Bronchial epithelial cell (primary cell): Measurements from ENCODE around the gene MBNL2. TPM values are rescaled to one million over a fixed set of nuclear protein-coding genes. Genes with fewer than 3 reads are reported as not detected.

Experiments
- DNase-seq: peaks from one replicate; pipeline ENCODE4 v3.0.0-alpha.2; 2010; ENCODE audit warnings: low read depth
- FAIRE-seq: peaks from 2 replicates; lab custom pipeline; 2011; peaks lifted over from hg19 to GRCh38; lab: Jason Lieb, UNC
- H3K27me3 ChIP-seq: 2 replicates; pipeline ENCODE4 v1.5.1; 2011; ENCODE audit warnings: low read length; ENCODE audit not compliant: control insufficient read depth, insufficient read depth
- H3K36me3 ChIP-seq: 2 replicates; pipeline ENCODE4 v1.5.1; 2011; ENCODE audit warnings: low read length; ENCODE audit not compliant: control insufficient read depth, insufficient read depth
- H3K4me3 ChIP-seq: 2 replicates; pipeline ENCODE4 v1.5.1; 2011; ENCODE audit warnings: mild to moderate bottlenecking, low read depth, low read length, control low read depth
- total RNA-seq: library from RNA; depleted of rRNA; stranded (reverse); fragments of >200 nt; gene quantifications from 2 replicates; pipeline ENCODE4 v1.2.1, GENCODE V29; 2014
- TF ChIP-seq, protein P1 (sequence below): IDR thresholded peaks from 2 replicates; pipeline ENCODE4 v1.5.1; 2011; ENCODE audit warnings: mild to moderate bottlenecking, moderate library complexity, low read length, control low read depth, inconsistent platforms; ENCODE audit not compliant: insufficient read depth, severe bottlenecking

The MBNL2 gene
- total RNA-seq, 1 donor from 2014 or later: 12.4 TPM

DNA sequence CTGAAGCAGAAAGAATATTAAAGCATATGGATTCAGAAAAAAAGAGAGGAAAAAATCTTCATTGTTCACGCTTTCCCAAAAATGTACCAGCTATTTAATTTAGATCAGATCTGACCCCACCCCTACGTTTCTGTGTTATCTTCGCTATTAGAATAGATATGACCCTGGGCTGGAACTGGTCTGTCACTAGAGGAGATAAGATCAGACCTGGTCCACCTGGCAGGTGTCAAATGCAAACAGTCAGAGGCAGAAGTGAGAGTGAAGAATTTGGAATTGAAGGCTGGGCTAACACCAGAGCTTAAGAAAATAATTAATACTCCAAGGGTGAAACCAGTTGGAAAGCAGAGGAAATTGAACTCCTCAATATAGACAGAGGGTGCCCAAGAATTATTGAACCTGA, 30.0 kb upstream of the MBNL2 start:
- TF ChIP-seq, protein P1, sequence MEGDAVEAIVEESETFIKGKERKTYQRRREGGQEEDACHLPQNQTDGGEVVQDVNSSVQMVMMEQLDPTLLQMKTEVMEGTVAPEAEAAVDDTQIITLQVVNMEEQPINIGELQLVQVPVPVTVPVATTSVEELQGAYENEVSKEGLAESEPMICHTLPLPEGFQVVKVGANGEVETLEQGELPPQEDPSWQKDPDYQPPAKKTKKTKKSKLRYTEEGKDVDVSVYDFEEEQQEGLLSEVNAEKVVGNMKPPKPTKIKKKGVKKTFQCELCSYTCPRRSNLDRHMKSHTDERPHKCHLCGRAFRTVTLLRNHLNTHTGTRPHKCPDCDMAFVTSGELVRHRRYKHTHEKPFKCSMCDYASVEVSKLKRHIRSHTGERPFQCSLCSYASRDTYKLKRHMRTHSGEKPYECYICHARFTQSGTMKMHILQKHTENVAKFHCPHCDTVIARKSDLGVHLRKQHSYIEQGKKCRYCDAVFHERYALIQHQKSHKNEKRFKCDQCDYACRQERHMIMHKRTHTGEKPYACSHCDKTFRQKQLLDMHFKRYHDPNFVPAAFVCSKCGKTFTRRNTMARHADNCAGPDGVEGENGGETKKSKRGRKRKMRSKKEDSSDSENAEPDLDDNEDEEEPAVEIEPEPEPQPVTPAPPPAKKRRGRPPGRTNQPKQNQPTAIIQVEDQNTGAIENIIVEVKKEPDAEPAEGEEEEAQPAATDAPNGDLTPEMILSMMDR: no peak
- no peak overlapping the region for H3K4me3 ChIP-seq
- FAIRE-seq (no peak), DNase-seq (no peak)
- H3K36me3 ChIP-seq: no peaks in the 10 kb centered on the region
- H3K27me3 ChIP-seq: no peaks in the 10 kb centered on the region

DNA sequence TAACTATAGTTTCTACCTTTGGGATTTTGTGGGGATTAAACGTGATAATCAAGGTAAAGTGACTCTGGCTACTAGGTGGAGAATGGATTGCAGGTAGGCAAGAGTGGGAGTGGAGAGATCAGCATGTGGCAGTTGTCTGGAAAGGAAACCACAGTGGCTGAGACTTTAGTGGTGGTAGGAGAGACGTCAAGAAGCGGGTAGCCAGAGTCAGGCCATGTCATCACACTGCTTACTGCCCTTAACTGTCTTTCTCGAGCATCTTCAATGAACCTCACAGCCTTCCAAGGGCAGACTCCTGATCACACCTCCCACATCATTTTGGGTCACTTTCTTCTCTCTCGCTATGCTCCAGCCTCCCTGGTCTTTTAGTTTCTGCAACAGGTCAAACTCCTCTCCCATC, 28.6 kb upstream of the MBNL2 start:
- Histone ChIP-seq H3K27me3 (no peaks in the 10 kb centered on the region), H3K36me3 (no peaks in the 10 kb centered on the region), H3K4me3 (no peak overlapping the region)
- DNase-seq: no peak
- no peak for FAIRE-seq
- TF ChIP-seq, protein P1: no peak

DNA sequence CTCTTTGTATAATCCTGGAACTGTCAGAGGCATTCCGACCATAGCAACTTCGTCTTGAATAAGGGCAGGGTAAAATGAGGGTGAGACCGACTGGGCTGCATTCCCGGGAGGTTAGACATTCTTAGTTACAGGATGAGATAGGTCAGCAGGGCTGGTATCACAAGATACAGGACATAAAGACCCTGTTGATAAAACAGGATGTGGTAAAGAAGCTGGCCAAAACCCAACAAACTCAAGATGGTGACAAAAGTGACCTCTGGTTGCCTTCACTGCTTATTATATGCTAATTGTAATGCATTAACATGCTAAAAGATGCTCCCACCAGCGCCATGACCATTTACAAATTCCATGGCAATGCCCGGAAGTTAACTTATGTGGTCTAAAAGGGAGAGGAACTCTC, 27.7 kb upstream of the MBNL2 start:
- TF ChIP-seq, protein P1: no peak
- no peak for FAIRE-seq
- Histone ChIP-seq H3K27me3 (no peaks in the 10 kb centered on the region), H3K4me3 (no peak overlapping the region), H3K36me3 (no peaks in the 10 kb centered on the region)
- DNase-seq: peak; percentile 80

DNA sequence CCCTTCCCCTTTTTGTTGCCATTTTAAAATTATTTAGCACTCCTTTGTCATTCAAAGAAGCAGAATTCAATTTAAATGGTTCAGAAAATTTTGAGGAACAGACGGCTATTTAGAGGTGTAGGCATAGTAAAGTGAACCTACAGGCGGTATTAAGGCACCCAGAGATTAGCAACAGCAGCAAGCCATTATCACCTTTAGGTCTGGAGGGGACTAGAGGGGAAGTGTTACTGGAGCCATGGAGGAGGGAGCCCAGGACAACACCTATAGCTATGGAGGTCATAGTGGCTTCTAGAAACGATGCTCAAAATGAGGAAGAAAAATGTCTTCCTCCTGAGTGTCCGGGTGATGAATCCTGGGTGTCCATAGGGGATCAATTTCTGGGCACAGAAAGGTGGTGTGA, 25.8 kb upstream of the MBNL2 start:
- TF ChIP-seq, protein P1: no peak
- FAIRE-seq (no peak), DNase-seq (no peak)
- Histone ChIP-seq H3K27me3 (no peaks in the 10 kb centered on the region), H3K4me3 (no peak overlapping the region), H3K36me3 (no peaks in the 10 kb centered on the region)

DNA sequence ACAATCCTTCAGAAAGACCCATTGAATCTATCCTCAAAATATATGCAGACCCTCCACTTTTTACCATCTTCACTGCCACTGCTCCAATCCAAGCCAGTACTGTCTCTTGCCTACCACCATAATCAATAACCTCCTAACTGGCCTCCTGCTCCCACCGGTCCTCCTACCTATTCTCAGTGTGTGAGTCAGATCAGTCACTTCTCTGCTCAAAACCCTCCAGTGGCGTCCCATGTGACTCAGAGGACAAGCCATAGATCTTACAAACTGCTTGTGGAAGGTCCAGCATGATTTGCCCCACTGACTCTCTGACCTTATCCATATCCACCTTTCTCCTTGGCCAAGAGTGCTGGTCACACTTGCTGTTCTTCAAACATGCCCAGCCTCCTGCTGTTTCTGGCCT, 23.4 kb upstream of the MBNL2 start:
- Histone ChIP-seq H3K27me3 (no peaks in the 10 kb centered on the region), H3K36me3 (no peaks in the 10 kb centered on the region), H3K4me3 (no peak overlapping the region)
- FAIRE-seq: no peak
- TF ChIP-seq, protein P1: no peak
- DNase-seq: no peak

DNA sequence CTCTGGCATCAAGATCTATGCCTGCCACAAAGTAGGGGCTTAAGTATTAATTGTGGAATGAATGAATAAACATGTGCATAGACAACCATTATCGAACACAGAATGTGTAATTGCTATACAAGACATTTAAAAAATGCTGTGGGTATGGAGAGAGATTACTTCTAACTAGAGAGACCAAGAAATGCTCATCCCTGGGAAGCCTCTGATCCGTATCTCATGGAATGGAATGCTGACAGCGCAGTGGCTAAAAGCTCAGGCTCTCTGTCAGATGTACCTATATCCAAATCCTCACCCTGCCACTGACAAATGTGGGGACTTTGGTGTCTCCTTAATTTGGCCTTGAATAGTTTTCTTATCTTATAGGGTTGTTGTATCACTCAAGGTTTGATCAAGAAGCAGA, 22.7 kb upstream of the MBNL2 start:
- no peaks in the 10 kb centered on the region for H3K36me3 ChIP-seq
- FAIRE-seq: no peak

More for the DNA sequence above, 22.7 kb upstream of the MBNL2 start:
- TF ChIP-seq, protein P1: no peak
- Histone ChIP-seq H3K27me3 (no peaks in the 10 kb centered on the region), H3K4me3 (no peak overlapping the region)
- no peak for DNase-seq
